DOHH2 (cell line): Measurements from ENCODE around the gene SMIM44.

Experiments used
- H3F3A ChIP-seq: fragments of 200-600 bp; sonication (generic), shearing (Covaris generic); 2 replicates; pipeline ENCODE4 v1.6.0; 2016; ENCODE audit warnings: antibody characterized with exemption, mild to moderate bottlenecking; ENCODE audit not compliant: control insufficient read depth, insufficient read depth
- H3K27ac ChIP-seq: fragments of 200-600 bp; sonication (generic); 2 replicates; pipeline ENCODE4 v1.5.1; 2014; ENCODE audit warnings: low read depth, mild to moderate bottlenecking, low read length, moderate library complexity
- H3K27me3 ChIP-seq: fragments of 200-600 bp; sonication (generic); 2 replicates; pipeline ENCODE4 v1.6.1; 2014; ENCODE audit warnings: mild to moderate bottlenecking, low read length, mixed read lengths; ENCODE audit not compliant: control insufficient read depth
- H3K36me3 ChIP-seq: fragments of 200-600 bp; sonication (generic); 2 replicates; pipeline ENCODE4 v1.6.1; 2014; ENCODE audit warnings: mild to moderate bottlenecking, low read length, moderate library complexity, mixed read lengths; ENCODE audit not compliant: control insufficient read depth
- H3K4me1 ChIP-seq: fragments of 200-600 bp; sonication (generic); 2 replicates; pipeline ENCODE4 v1.6.1; 2014; ENCODE audit warnings: mild to moderate bottlenecking, low read length, mixed read lengths; ENCODE audit not compliant: control insufficient read depth
- H3K4me2 ChIP-seq: fragments of 200-600 bp; sonication (generic); 2 replicates; pipeline ENCODE4 v1.6.0; 2014; ENCODE audit warnings: mild to moderate bottlenecking, low read length, moderate library complexity
- H3K4me3 ChIP-seq: fragments of 200-600 bp; sonication (generic); 2 replicates; pipeline ENCODE4 v1.5.1; 2014; ENCODE audit warnings: mild to moderate bottlenecking, low read length, mixed read lengths
- H3K79me2 ChIP-seq: fragments of 200-600 bp; sonication (generic); 2 replicates; pipeline ENCODE4 v1.6.1; 2014; ENCODE audit warnings: mild to moderate bottlenecking, low read length, mixed read lengths; ENCODE audit not compliant: control insufficient read depth
- H3K9me2 ChIP-seq: fragments of 200-600 bp; sonication (generic); replicated peaks from 2 replicates; pipeline ENCODE4 v1.6.1; 2014; ENCODE audit warnings: mild to moderate bottlenecking, low read length, mixed read lengths; ENCODE audit not compliant: control insufficient read depth
- H3K9me3 ChIP-seq: fragments of 200-600 bp; sonication (generic); 2 replicates; pipeline ENCODE4 v1.6.1; 2014; ENCODE audit warnings: antibody characterized with exemption, low read length, mixed read lengths; ENCODE audit not compliant: control insufficient read depth, insufficient read depth
- H4K20me1 ChIP-seq: fragments of 200-600 bp; sonication (generic); 2 replicates; pipeline ENCODE4 v1.6.0; 2014; ENCODE audit warnings: low read depth, mild to moderate bottlenecking, antibody characterized with exemption, low read length, moderate library complexity; ENCODE audit not compliant: control insufficient read depth, insufficient read depth
- EZH2phosphoT487 ChIP-seq: fragments of 200-600 bp; sonication (generic); IDR thresholded peaks from 2 replicates; pipeline ENCODE4 v1.6.1; 2017; ENCODE audit warnings: borderline replicate concordance, mild to moderate bottlenecking, antibody characterized with exemption, low read length, moderate library complexity, mixed read lengths
- TF ChIP-seq, protein P1 (sequence below): fragments of 200-600 bp; sonication (generic); IDR thresholded peaks from one replicate; pipeline ENCODE4 v1.5.1; 2014; ENCODE audit warnings: antibody characterized with exemption, mild to moderate bottlenecking, low read depth, low read length; ENCODE audit not compliant: poor library complexity, severe bottlenecking

SMIM44 gene

DNA sequence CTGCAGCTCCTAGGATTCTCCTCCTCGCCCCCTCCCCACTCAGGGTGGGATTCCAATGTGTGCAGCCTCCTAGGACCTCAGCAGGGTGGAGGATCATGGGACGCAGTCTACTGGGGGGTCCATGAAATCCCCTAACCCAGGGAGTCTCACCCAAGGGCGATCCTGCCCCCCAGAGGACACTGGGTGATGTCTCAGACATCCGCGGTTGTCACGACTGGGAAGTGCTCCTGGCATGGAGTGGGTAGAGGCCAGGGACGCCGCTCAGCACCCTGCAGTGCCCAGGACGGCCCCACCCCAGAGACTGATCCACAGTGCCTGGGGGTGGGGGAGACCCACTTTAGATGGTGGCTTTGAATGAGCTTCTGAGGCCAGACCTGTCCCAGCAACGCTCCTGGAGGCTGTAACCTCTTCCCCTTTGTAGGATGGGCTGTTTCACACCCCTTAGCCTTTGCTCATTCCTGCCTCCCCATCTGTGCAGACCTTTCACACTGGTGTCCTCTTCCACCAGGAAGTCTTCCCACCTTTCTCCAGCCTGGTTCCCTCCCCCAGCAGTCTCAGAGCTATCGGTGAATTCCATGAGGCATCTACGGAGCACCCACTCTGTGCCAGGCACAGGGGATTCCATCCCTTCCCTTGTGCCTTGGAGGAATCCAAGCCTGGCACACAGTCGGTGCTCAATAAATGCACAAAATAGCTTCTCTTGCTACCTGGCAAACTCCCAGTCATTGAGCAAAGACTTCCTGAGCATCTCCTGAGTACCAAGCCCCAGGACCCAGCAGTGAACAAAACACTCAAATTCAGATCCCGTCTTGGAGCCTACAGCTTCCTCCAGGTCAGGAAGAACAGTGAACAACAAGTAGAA is 13.4 kb downstream of the SMIM44 start:
- no peaks in the 10 kb centered on the region for H3K9me2 ChIP-seq
- no peaks in the 10 kb centered on the region for H4K20me1 ChIP-seq
- no peak overlapping the region for H3K4me2 ChIP-seq
- H3K27ac ChIP-seq = no peak overlapping the region
- no peak for TF ChIP-seq EZH2phosphoT487
- TF ChIP-seq, protein P1, sequence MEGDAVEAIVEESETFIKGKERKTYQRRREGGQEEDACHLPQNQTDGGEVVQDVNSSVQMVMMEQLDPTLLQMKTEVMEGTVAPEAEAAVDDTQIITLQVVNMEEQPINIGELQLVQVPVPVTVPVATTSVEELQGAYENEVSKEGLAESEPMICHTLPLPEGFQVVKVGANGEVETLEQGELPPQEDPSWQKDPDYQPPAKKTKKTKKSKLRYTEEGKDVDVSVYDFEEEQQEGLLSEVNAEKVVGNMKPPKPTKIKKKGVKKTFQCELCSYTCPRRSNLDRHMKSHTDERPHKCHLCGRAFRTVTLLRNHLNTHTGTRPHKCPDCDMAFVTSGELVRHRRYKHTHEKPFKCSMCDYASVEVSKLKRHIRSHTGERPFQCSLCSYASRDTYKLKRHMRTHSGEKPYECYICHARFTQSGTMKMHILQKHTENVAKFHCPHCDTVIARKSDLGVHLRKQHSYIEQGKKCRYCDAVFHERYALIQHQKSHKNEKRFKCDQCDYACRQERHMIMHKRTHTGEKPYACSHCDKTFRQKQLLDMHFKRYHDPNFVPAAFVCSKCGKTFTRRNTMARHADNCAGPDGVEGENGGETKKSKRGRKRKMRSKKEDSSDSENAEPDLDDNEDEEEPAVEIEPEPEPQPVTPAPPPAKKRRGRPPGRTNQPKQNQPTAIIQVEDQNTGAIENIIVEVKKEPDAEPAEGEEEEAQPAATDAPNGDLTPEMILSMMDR = no peak
- no peaks in the 10 kb centered on the region for H3F3A ChIP-seq
- H3K4me3 ChIP-seq = no peak overlapping the region
- no peaks in the 10 kb centered on the region for H3K4me1 ChIP-seq
- 0 out of 2 replicates have a peak, but pooled peaks cover 2% of the 10 kb centered on the region for H3K9me3 ChIP-seq
- no peaks in the 10 kb centered on the region for H3K79me2 ChIP-seq
- no peaks in the 10 kb centered on the region for H3K36me3 ChIP-seq
- no peaks in the 10 kb centered on the region for H3K27me3 ChIP-seq

- Histone ChIP-seq H3K36me3 (no peaks in the 10 kb centered on the region), H3K4me3 (no peak overlapping the region), H3K79me2 (no peaks in the 10 kb centered on the region), H3K4me1 (no peaks in the 10 kb centered on the region), H3K4me2 (no peak overlapping the region), H3F3A (no peaks in the 10 kb centered on the region), H3K27me3 (no peaks in the 10 kb centered on the region), H3K27ac (no peak overlapping the region), H3K9me2 (no peaks in the 10 kb centered on the region), H3K9me3 (0 out of 2 replicates have a peak, but pooled peaks cover 2% of the 10 kb centered on the region), H4K20me1 (no peaks in the 10 kb centered on the region)
- TF ChIP-seq, protein P1 = no peak
- no peak for TF ChIP-seq EZH2phosphoT487
These were observed 15.0 kb downstream of the SMIM44 start for GRCh38 chr19:3468211-3468610.

- H4K20me1 ChIP-seq = no peaks in the 10 kb centered on the region
- H3K27me3 ChIP-seq = no peaks in the 10 kb centered on the region
- H3K4me1 ChIP-seq = no peaks in the 10 kb centered on the region
- no peaks in the 10 kb centered on the region for H3K79me2 ChIP-seq
- H3F3A ChIP-seq = no peaks in the 10 kb centered on the region
- H3K9me2 ChIP-seq = no peaks in the 10 kb centered on the region
- 0 out of 2 replicates have a peak, but pooled peaks cover 2% of the 10 kb centered on the region for H3K9me3 ChIP-seq
- no peak overlapping the region for H3K27ac ChIP-seq
- no peak overlapping the region for H3K4me3 ChIP-seq
- no peak overlapping the region for H3K4me2 ChIP-seq
- no peaks in the 10 kb centered on the region for H3K36me3 ChIP-seq
- TF ChIP-seq EZH2phosphoT487 = no peak
- TF ChIP-seq, protein P1 = no peak
These were observed 15.6 kb downstream of the SMIM44 start for GRCh38 chr19:3467437-3468198.
